NCI-H748 (cell line): ENCODE results near the gene TSPAN18.

Experiments
- DNase-seq: peaks from one replicate; lab custom pipeline; 2025; ENCODE audit not compliant: unreplicated experiment; lab: John Stamatoyannopoulos, UW

Gene TSPAN18

GRCh38 chr11:44971185-44971584 lies 244.4 kb downstream of the TSPAN18 start:
- DNase-seq = no peak

GRCh38 chr11:44972746-44973435 lies 246.1 kb downstream of the TSPAN18 start:
- DNase-seq = no peak

GRCh38 chr11:44973632-44974401 lies 247.1 kb downstream of the TSPAN18 start:
- DNase-seq = peak; percentile 57

- no peak for DNase-seq
Observed at GRCh38 chr11:44974402-44975000, 247.7 kb downstream of the TSPAN18 start.

GRCh38 chr11:44976576-44976975 lies 249.8 kb downstream of the TSPAN18 start:
- no peak for DNase-seq

- DNase-seq = peak; percentile 20
Observed at GRCh38 chr11:44977493-44977984, 250.8 kb downstream of the TSPAN18 start.

GRCh38 chr11:44978274-44978960 lies 251.7 kb downstream of the TSPAN18 start:
- no peak for DNase-seq

- peak; percentile 99 for DNase-seq
Observed at GRCh38 chr11:44978961-44979331, 252.2 kb downstream of the TSPAN18 start.

GRCh38 chr11:44979543-44980399 lies 253.0 kb downstream of the TSPAN18 start:
- peak; percentile 96 for DNase-seq

- no peak for DNase-seq
Observed at GRCh38 chr11:44980533-44981427, 254.0 kb downstream of the TSPAN18 start.
